Loucy (cell line): Measurements from ENCODE around the gene SCFD2.

Source experiments
- H2AFZ ChIP-seq: fragments of 200-600 bp; sonication (generic); 2 replicates; pipeline ENCODE4 v1.6.0; 2016; ENCODE audit warnings: antibody characterized with exemption, mild to moderate bottlenecking, low read length, moderate library complexity
- H3F3A ChIP-seq: fragments of 200-600 bp; 2 replicates; pipeline ENCODE4 v1.6.0; 2016; ENCODE audit warnings: antibody characterized with exemption, low read depth, mild to moderate bottlenecking
- H3K27me3 ChIP-seq: fragments of 200-600 bp; sonication (generic); 2 replicates; pipeline ENCODE4 v1.6.1; 2014; ENCODE audit warnings: low read length, mild to moderate bottlenecking; ENCODE audit not compliant: insufficient read depth, poor library complexity, severe bottlenecking
- H3K36me3 ChIP-seq: fragments of 200-600 bp; sonication (generic); 2 replicates; pipeline ENCODE4 v1.6.1; 2016; ENCODE audit warnings: low read length; ENCODE audit not compliant: insufficient read depth
- H3K4me1 ChIP-seq: fragments of 200-600 bp; sonication (generic); 2 replicates; pipeline ENCODE4 v1.5.1; 2014; ENCODE audit warnings: low read length, mild to moderate bottlenecking; ENCODE audit not compliant: insufficient read depth, poor library complexity, severe bottlenecking
- H3K4me2 ChIP-seq: fragments of 200-600 bp; sonication (generic); 2 replicates; pipeline ENCODE4 v1.6.0; 2014; ENCODE audit warnings: antibody characterized with exemption, low read length, low read depth, mild to moderate bottlenecking; ENCODE audit not compliant: poor library complexity, severe bottlenecking
- H3K4me3 ChIP-seq: fragments of 200-600 bp; sonication (generic); 2 replicates; pipeline ENCODE4 v1.5.1; 2014; ENCODE audit warnings: low read length, mild to moderate bottlenecking, mixed read lengths; ENCODE audit not compliant: poor library complexity, severe bottlenecking
- H3K79me2 ChIP-seq: fragments of 200-600 bp; sonication (generic); 2 replicates; pipeline ENCODE4 v1.6.1; 2014; ENCODE audit warnings: low read length; ENCODE audit not compliant: insufficient read depth
- H3K9ac ChIP-seq: fragments of 200-600 bp; sonication (generic); 2 replicates; pipeline ENCODE4 v1.6.0; 2014; ENCODE audit warnings: mild to moderate bottlenecking, low read depth, low read length, moderate library complexity; ENCODE audit not compliant: poor library complexity, severe bottlenecking
- H3K9me2 ChIP-seq: fragments of 200-600 bp; sonication (generic); replicated peaks from 2 replicates; pipeline ENCODE4 v1.6.1; 2016; ENCODE audit warnings: low read depth, low read length, mixed read lengths
- H3K9me3 ChIP-seq: fragments of 200-600 bp; sonication (generic); 2 replicates; pipeline ENCODE4 v1.6.1; 2014; ENCODE audit warnings: mild to moderate bottlenecking, antibody characterized with exemption, low read length, low read depth; ENCODE audit not compliant: insufficient read depth
- H4K20me1 ChIP-seq: fragments of 200-600 bp; sonication (generic); 2 replicates; pipeline ENCODE4 v1.6.0; 2014; ENCODE audit warnings: antibody characterized with exemption, low read length, mild to moderate bottlenecking; ENCODE audit not compliant: insufficient read depth, poor library complexity, severe bottlenecking
- EZH2phosphoT487 ChIP-seq: fragments of 200-600 bp; IDR thresholded peaks from 2 replicates; pipeline ENCODE4 v1.6.1; 2018; ENCODE audit warnings: antibody characterized with exemption, mild to moderate bottlenecking, moderate library complexity, borderline replicate concordance
- TF ChIP-seq, protein P1 (sequence below): fragments of 200-600 bp; sonication (generic); conservative IDR thresholded peaks from 2 replicates; pipeline ENCODE4 v1.5.1; 2014; ENCODE audit warnings: mild to moderate bottlenecking, antibody characterized with exemption, low read length

SCFD2 gene

DNA sequence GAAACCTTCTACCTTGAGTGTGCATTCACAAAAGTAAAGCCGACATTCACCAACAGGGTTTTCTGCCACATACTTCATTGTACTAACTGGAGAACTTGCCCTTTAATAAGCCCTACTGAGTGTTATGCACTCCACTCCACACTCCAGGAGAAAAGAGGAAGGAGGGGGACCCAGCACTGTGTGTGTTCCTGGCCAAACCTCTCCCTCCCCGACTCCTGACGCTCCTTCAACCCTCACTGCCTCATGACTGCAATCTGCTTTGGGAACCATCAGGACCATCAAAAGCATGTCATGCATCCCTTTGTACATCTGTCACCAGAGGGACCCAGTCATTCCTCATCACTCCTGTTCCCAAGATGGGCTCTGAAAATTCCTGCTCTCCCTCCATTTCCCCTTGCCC is 360.1 kb downstream of the SCFD2 start:
- H3K9ac ChIP-seq = no peak overlapping the region
- H3K27me3 ChIP-seq = no peaks in the 10 kb centered on the region
- H3K79me2 ChIP-seq = no peaks in the 10 kb centered on the region
- no peak overlapping the region for H3K4me2 ChIP-seq
- no peaks in the 10 kb centered on the region for H4K20me1 ChIP-seq
- no peak for TF ChIP-seq EZH2phosphoT487
- TF ChIP-seq, protein P1, sequence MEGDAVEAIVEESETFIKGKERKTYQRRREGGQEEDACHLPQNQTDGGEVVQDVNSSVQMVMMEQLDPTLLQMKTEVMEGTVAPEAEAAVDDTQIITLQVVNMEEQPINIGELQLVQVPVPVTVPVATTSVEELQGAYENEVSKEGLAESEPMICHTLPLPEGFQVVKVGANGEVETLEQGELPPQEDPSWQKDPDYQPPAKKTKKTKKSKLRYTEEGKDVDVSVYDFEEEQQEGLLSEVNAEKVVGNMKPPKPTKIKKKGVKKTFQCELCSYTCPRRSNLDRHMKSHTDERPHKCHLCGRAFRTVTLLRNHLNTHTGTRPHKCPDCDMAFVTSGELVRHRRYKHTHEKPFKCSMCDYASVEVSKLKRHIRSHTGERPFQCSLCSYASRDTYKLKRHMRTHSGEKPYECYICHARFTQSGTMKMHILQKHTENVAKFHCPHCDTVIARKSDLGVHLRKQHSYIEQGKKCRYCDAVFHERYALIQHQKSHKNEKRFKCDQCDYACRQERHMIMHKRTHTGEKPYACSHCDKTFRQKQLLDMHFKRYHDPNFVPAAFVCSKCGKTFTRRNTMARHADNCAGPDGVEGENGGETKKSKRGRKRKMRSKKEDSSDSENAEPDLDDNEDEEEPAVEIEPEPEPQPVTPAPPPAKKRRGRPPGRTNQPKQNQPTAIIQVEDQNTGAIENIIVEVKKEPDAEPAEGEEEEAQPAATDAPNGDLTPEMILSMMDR = no peak
- no peaks in the 10 kb centered on the region for H3K36me3 ChIP-seq
- peaks cover 48% of the 10 kb centered on the region for H3K4me1 ChIP-seq
- H3F3A ChIP-seq = no peaks in the 10 kb centered on the region
- H3K9me2 ChIP-seq = no peaks in the 10 kb centered on the region
- H2AFZ ChIP-seq = no peak overlapping the region
- H3K4me3 ChIP-seq = no peak overlapping the region
- H3K9me3 ChIP-seq = no peaks in the 10 kb centered on the region

GRCh38 chr4:53005149-53005546 is 360.7 kb downstream of the SCFD2 start:
- Histone ChIP-seq H3K79me2 (no peaks in the 10 kb centered on the region), H4K20me1 (no peaks in the 10 kb centered on the region), H3K9ac (no peak overlapping the region), H3K4me2 (no peak overlapping the region), H3K4me1 (peaks cover 42% of the 10 kb centered on the region), H3K36me3 (no peaks in the 10 kb centered on the region), H3K4me3 (no peak overlapping the region), H3K27me3 (no peaks in the 10 kb centered on the region), H3F3A (no peaks in the 10 kb centered on the region), H2AFZ (no peak overlapping the region), H3K9me3 (no peaks in the 10 kb centered on the region), H3K9me2 (no peaks in the 10 kb centered on the region)
- TF ChIP-seq, protein P1 = no peak
- no peak for TF ChIP-seq EZH2phosphoT487

- no peak overlapping the region for H3K9ac ChIP-seq
- no peaks in the 10 kb centered on the region for H4K20me1 ChIP-seq
- H3K4me1 ChIP-seq = peaks cover 40% of the 10 kb centered on the region
- H2AFZ ChIP-seq = no peak overlapping the region
- TF ChIP-seq EZH2phosphoT487 = no peak
- TF ChIP-seq, protein P1 = no peak
- no peaks in the 10 kb centered on the region for H3K36me3 ChIP-seq
- no peaks in the 10 kb centered on the region for H3F3A ChIP-seq
- H3K4me2 ChIP-seq = no peak overlapping the region
- no peaks in the 10 kb centered on the region for H3K27me3 ChIP-seq
- no peak overlapping the region for H3K4me3 ChIP-seq
- H3K9me3 ChIP-seq = no peaks in the 10 kb centered on the region
- H3K9me2 ChIP-seq = no peaks in the 10 kb centered on the region
- no peaks in the 10 kb centered on the region for H3K79me2 ChIP-seq
These were observed 361.2 kb downstream of the SCFD2 start for GRCh38 chr4:53004497-53005148.
